NCI-H2227 (cell line): Measurements from ENCODE around the gene HPGD.
"Not testable (repeated sequence)": the region's sequence is repeated elsewhere in the genome, so short reads cannot be mapped to it uniquely, and the experiment has no call there.

ENCODE experiments used
- DNase-seq: peaks from one replicate; lab custom pipeline; 2025; ENCODE audit not compliant: unreplicated experiment; lab: John Stamatoyannopoulos, UW

HPGD gene

GRCh38 chr4:174528226-174528625 is 5.9 kb upstream of the HPGD start:
- no peak for DNase-seq

GRCh38 chr4:174526731-174527130 is 4.4 kb upstream of the HPGD start:
- DNase-seq = no peak

GRCh38 chr4:174524242-174524641 is 2.0 kb upstream of the HPGD start:
- DNase-seq = no peak

GRCh38 chr4:174523025-174523693 is 871 bp upstream of the HPGD start:
- DNase-seq = no peak

GRCh38 chr4:174521800-174522182 is 497 bp downstream of the HPGD start:
- peak; percentile 6 for DNase-seq

- DNase-seq = no peak
These were observed 1.6 kb downstream of the HPGD start for GRCh38 chr4:174520660-174521059.

- DNase-seq = no peak
These were observed 4.5 kb downstream of the HPGD start for GRCh38 chr4:174517502-174518445.

GRCh38 chr4:174516794-174517193 is 5.5 kb downstream of the HPGD start:
- no peak for DNase-seq

- no peak for DNase-seq
These were observed 5.9 kb downstream of the HPGD start for GRCh38 chr4:174516345-174516744.

- no peak for DNase-seq
These were observed 9.5 kb downstream of the HPGD start for GRCh38 chr4:174512745-174513144.

- DNase-seq = no peak
These were observed 16.4 kb downstream of the HPGD start for GRCh38 chr4:174505892-174506291.

- DNase-seq = no peak
These were observed 17.3 kb downstream of the HPGD start for GRCh38 chr4:174505007-174505406.

GRCh38 chr4:174503079-174503715 is 19.1 kb downstream of the HPGD start:
- DNase-seq = no peak

- no peak for DNase-seq
These were observed 25.5 kb downstream of the HPGD start for GRCh38 chr4:174496631-174497432.

GRCh38 chr4:174495626-174496025 is 26.7 kb downstream of the HPGD start:
- no peak for DNase-seq

GRCh38 chr4:174494726-174495125 is 27.6 kb downstream of the HPGD start:
- no peak for DNase-seq

- no peak for DNase-seq
These were observed 28.1 kb downstream of the HPGD start for GRCh38 chr4:174494146-174494545.

GRCh38 chr4:174490451-174490961 is 31.8 kb downstream of the HPGD start:
- DNase-seq = no peak

- DNase-seq = not testable (repeated sequence)
These were observed 33.9 kb downstream of the HPGD start for GRCh38 chr4:174488368-174488767.

GRCh38 chr4:174485025-174485424 is 37.3 kb downstream of the HPGD start:
- DNase-seq = no peak

GRCh38 chr4:174483792-174484191 is 38.5 kb downstream of the HPGD start:
- DNase-seq = no peak
